H1 (cell line): ENCODE data around the gene PPFIA2. TPM values are rescaled to one million over a fixed set of nuclear protein-coding genes. Genes with fewer than 3 reads are reported as not detected.

Source experiments
- CTCF ChIA-PET: fragments of 300-600 bp; sonication (Branson Sonifier 250); formaldehyde crosslinking; loops from one replicate; lab custom pipeline; 2021; ENCODE audit not compliant: partially characterized antibody; lab: Charles Lee
- POLR2A ChIA-PET: fragments of 300-600 bp; sonication (Branson Sonifier 250); formaldehyde crosslinking; loops from one replicate; lab custom pipeline; 2021; ENCODE audit warnings: inconsistent platforms; ENCODE audit not compliant: partially characterized antibody; lab: Charles Lee
- DNase-seq, 2 experiments: peaks; one replicate each; pipeline versions ENCODE4 v3.0.0 to v3.0.0-alpha.2; 2010 to 2022; ENCODE audit warnings: low spot score in 2 of 2, low read depth in 1 of 2, mixed read lengths in 1 of 2
- FAIRE-seq: peaks from 2 replicates; lab custom pipeline; 2011; peaks lifted over from hg19 to GRCh38; lab: Jason Lieb, UNC
- H2AFZ ChIP-seq: 2 replicates; pipeline ENCODE4 v1.8.1; 2012; ENCODE audit warnings: low read length, inconsistent platforms
- H2AK5ac ChIP-seq: 2 replicates; pipeline ENCODE4 v1.6.1; 2013; ENCODE audit warnings: low read depth, low read length
- H2BK120ac ChIP-seq: replicated peaks from 2 replicates; pipeline ENCODE3; 2013; ENCODE audit warnings: low read depth, low read length, inconsistent platforms
- H2BK12ac ChIP-seq: 2 replicates; pipeline ENCODE4 v1.6.1; 2013; ENCODE audit warnings: low read depth, low read length
- H2BK15ac ChIP-seq: 2 replicates; pipeline ENCODE4 v1.6.1; 2013; ENCODE audit warnings: low read length
- H2BK20ac ChIP-seq: 2 replicates; pipeline ENCODE4 v1.6.1; 2013; ENCODE audit warnings: low read length
- H2BK5ac ChIP-seq: 2 replicates; pipeline ENCODE4 v1.6.1; 2013; ENCODE audit warnings: low read depth, low read length
- H3K14ac ChIP-seq: 2 replicates; pipeline ENCODE4 v1.6.1; 2013; ENCODE audit warnings: inconsistent platforms; ENCODE audit not compliant: insufficient read length
- H3K18ac ChIP-seq: 2 replicates; pipeline ENCODE4 v1.6.1; 2013; ENCODE audit warnings: low read length; ENCODE audit errors: extremely low read depth
- H3K23ac ChIP-seq: 2 replicates; pipeline ENCODE4 v1.6.1; 2013; ENCODE audit warnings: inconsistent platforms; ENCODE audit not compliant: insufficient read length
- H3K23me2 ChIP-seq: 2 replicates; pipeline ENCODE4 v1.6.1; 2013; ENCODE audit warnings: low read depth, low read length
- H3K27ac ChIP-seq: 2 replicates; pipeline ENCODE4 v1.6.1; 2011; ENCODE audit warnings: low read depth, low read length, inconsistent platforms
- H3K27me3 ChIP-seq, 4 experiments: replicated peaks in 1 of 4; 1 replicate in 1 of 4; 2 replicates in 3 of 4; pipeline versions ENCODE4 v1.6.1 to v1.8.1; 2011 to 2013; ENCODE audit warnings: low read length in 3 of 4, mild to moderate bottlenecking in 3 of 4, inconsistent platforms in 2 of 4, mixed read lengths in 2 of 4, moderate library complexity in 1 of 4; ENCODE audit not compliant: control insufficient read depth in 3 of 4, insufficient read depth in 3 of 4; ENCODE audit errors: extremely low read depth in 1 of 4
- H3K36me3 ChIP-seq, 4 experiments: 2 replicates each; pipeline versions ENCODE4 v1.6.1 to v1.8.1; 2011 to 2013; ENCODE audit warnings: mild to moderate bottlenecking in 4 of 4, low read length in 3 of 4, moderate library complexity in 2 of 4, control low read depth in 1 of 4, inconsistent platforms in 1 of 4; ENCODE audit not compliant: insufficient read depth in 4 of 4, control insufficient read depth in 2 of 4
- H3K4ac ChIP-seq: replicated peaks from 2 replicates; pipeline ENCODE3; 2013; ENCODE audit warnings: low read length, low read depth, mixed read lengths, inconsistent platforms; ENCODE audit not compliant: insufficient read length
- H3K4me1 ChIP-seq, 4 experiments: replicated peaks in 1 of 4; 1 replicate in 1 of 4; 2 replicates in 3 of 4; pipeline versions ENCODE4 v1.6.1 to v1.8.1; 2011 to 2013; ENCODE audit warnings: low read length in 3 of 4, inconsistent platforms in 2 of 4, mixed read lengths in 1 of 4; ENCODE audit not compliant: insufficient read depth in 4 of 4, control insufficient read depth in 3 of 4
- H3K4me2 ChIP-seq, 2 experiments: 2 replicates each; pipeline versions ENCODE4 v1.6.1 to v1.8.1; 2011 to 2013; ENCODE audit warnings: low read depth in 2 of 2, low read length in 2 of 2, control low read depth in 1 of 2, inconsistent platforms in 1 of 2, mild to moderate bottlenecking in 1 of 2; ENCODE audit not compliant: insufficient read depth in 1 of 2
- H3K4me3 ChIP-seq, 4 experiments: fragments of 200-600, 300-600 bp in 1 of 4; sonication (generic), shearing (Covaris generic), sonication (Bioruptor Twin) in 1 of 4; 2 replicates each; pipeline versions ENCODE4 v1.5.1 to v1.8.1; 2011 to 2016; ENCODE audit warnings: low read length in 4 of 4, low read depth in 3 of 4, control low read depth in 2 of 4, inconsistent platforms in 2 of 4, mild to moderate bottlenecking in 2 of 4, mixed read lengths in 1 of 4, moderate library complexity in 1 of 4; ENCODE audit not compliant: insufficient read depth in 2 of 4; ENCODE audit errors: extremely low read depth in 1 of 4
- H3K56ac ChIP-seq: replicated peaks from 2 replicates; pipeline ENCODE3; 2013; ENCODE audit warnings: low read depth, mild to moderate bottlenecking, mixed read lengths, low read length, inconsistent platforms; ENCODE audit not compliant: insufficient read length
- H3K79me1 ChIP-seq: 2 replicates; pipeline ENCODE4 v1.6.1; 2013; ENCODE audit warnings: low read depth, low read length, control low read depth
- H3K79me2 ChIP-seq, 2 experiments: 2 replicates each; pipeline versions ENCODE4 v1.6.1 to v1.8.1; 2012 to 2013; ENCODE audit warnings: low read length in 2 of 2, mild to moderate bottlenecking in 2 of 2, inconsistent platforms in 1 of 2; ENCODE audit not compliant: insufficient read depth in 2 of 2, control insufficient read depth in 1 of 2
- H3K9ac ChIP-seq, 4 experiments: replicated peaks in 1 of 4; 1 replicate in 1 of 4; 2 replicates in 3 of 4; pipeline versions ENCODE4 v1.6.1 to v1.8.1; 2011 to 2013; ENCODE audit warnings: low read depth in 3 of 4, low read length in 3 of 4, control low read depth in 2 of 4, mild to moderate bottlenecking in 2 of 4, moderate library complexity in 2 of 4, inconsistent platforms in 1 of 4; ENCODE audit errors: extremely low read depth in 1 of 4
- H3K9me3 ChIP-seq, 2 experiments: 2 replicates each; pipeline versions ENCODE4 v1.6.1 to v1.8.1; 2012 to 2013; ENCODE audit warnings: mild to moderate bottlenecking in 2 of 2, moderate library complexity in 2 of 2, control low read depth in 1 of 2, inconsistent platforms in 1 of 2, low read depth in 1 of 2, low read length in 1 of 2, mixed read lengths in 1 of 2; ENCODE audit not compliant: insufficient read depth in 2 of 2
- H4K20me1 ChIP-seq, 2 experiments: replicated peaks in 1 of 2; 2 replicates each; pipeline versions ENCODE3 to v1.8.1; 2011 to 2013; ENCODE audit warnings: inconsistent platforms in 2 of 2, low read length in 2 of 2, mild to moderate bottlenecking in 1 of 2; ENCODE audit not compliant: insufficient read depth in 2 of 2, control insufficient read depth in 1 of 2
- H4K5ac ChIP-seq: 2 replicates; pipeline ENCODE4 v1.6.1; 2013; ENCODE audit warnings: low read length, low read depth, mixed read lengths, inconsistent platforms; ENCODE audit not compliant: insufficient read length
- H4K8ac ChIP-seq: 2 replicates; pipeline ENCODE4 v1.8.0; 2013; ENCODE audit warnings: mild to moderate bottlenecking, moderate library complexity, low read length, inconsistent platforms; ENCODE audit not compliant: insufficient read depth; ENCODE audit errors: extremely low read depth
- H4K91ac ChIP-seq: replicated peaks from 2 replicates; pipeline ENCODE3; 2013; ENCODE audit warnings: low read length, mixed read lengths, inconsistent platforms; ENCODE audit not compliant: insufficient read length
- CEBPB ChIP-seq: IDR thresholded peaks from 2 replicates; pipeline ENCODE4 v1.6.1; 2012; ENCODE audit warnings: low read depth, low read length
- CREB1 ChIP-seq: IDR thresholded peaks from 2 replicates; pipeline ENCODE4 v1.6.1; 2012; ENCODE audit warnings: inconsistent platforms
- EGR1 ChIP-seq: IDR thresholded peaks from 2 replicates; pipeline ENCODE4 v1.6.1; 2011; ENCODE audit warnings: low read depth, low read length, borderline replicate concordance
- EZH2 ChIP-seq: fragments of 200-600 bp; sonication (generic); IDR thresholded peaks from 2 replicates; pipeline ENCODE4 v1.7.1; 2012; ENCODE audit warnings: low read depth, mild to moderate bottlenecking, moderate library complexity, low read length, inconsistent platforms; ENCODE audit not compliant: severe bottlenecking
- MAFK ChIP-seq: IDR thresholded peaks from 2 replicates; pipeline ENCODE4 v1.6.1; 2012; ENCODE audit warnings: low read depth, mild to moderate bottlenecking, improper control_type of control experiment, low read length
- NRF1 ChIP-seq: IDR thresholded peaks from 2 replicates; pipeline ENCODE4 v1.6.1; 2011; ENCODE audit warnings: mild to moderate bottlenecking, low read depth, low read length, improper control_type of control experiment
- RBBP5 ChIP-seq: IDR thresholded peaks from 2 replicates; pipeline ENCODE4 v1.7.1; 2012; ENCODE audit warnings: low read depth, mild to moderate bottlenecking, inconsistent platforms, low read length, moderate library complexity, borderline replicate concordance
- RFX5 ChIP-seq: IDR thresholded peaks from 2 replicates; pipeline ENCODE4 v1.6.1; 2011; ENCODE audit warnings: low read depth, low read length, improper control_type of control experiment, borderline replicate concordance
- SIN3A ChIP-seq, 2 experiments: IDR thresholded peaks in 1 of 2; conservative IDR thresholded peaks in 1 of 2; 2 replicates each; pipeline ENCODE4 v1.6.1; 2011 to 2012; ENCODE audit warnings: low read length in 2 of 2, improper control_type of control experiment in 1 of 2, low read depth in 1 of 2, mild to moderate bottlenecking in 1 of 2
- SIRT6 ChIP-seq: IDR thresholded peaks from one replicate; pipeline ENCODE4 v1.7.1; 2012; ENCODE audit warnings: low read length, inconsistent platforms
- SIX5 ChIP-seq: IDR thresholded peaks from 2 replicates; pipeline ENCODE4 v1.6.1; 2011; ENCODE audit warnings: mild to moderate bottlenecking, low read depth, low read length
- TAF1 ChIP-seq: IDR thresholded peaks from 2 replicates; pipeline ENCODE4 v1.6.1; 2011; ENCODE audit warnings: mild to moderate bottlenecking, low read depth, low read length
- TBP ChIP-seq: IDR thresholded peaks from 2 replicates; pipeline ENCODE4 v1.6.1; 2011; ENCODE audit warnings: low read depth, low read length, improper control_type of control experiment
- TEAD4 ChIP-seq: IDR thresholded peaks from 2 replicates; pipeline ENCODE4 v1.6.1; 2012; ENCODE audit warnings: low read depth, low read length, inconsistent platforms, mixed read lengths
- ZNF274 ChIP-seq: IDR thresholded peaks from 2 replicates; pipeline ENCODE4 v1.7.0; 2012; ENCODE audit warnings: low read length, borderline replicate concordance; ENCODE audit errors: extremely low read depth
- WGBS, 2 experiments: shearing (Covaris generic) in 1 of 2; methylation state at CpG; one replicate each; pipeline versions ENCODE4 v1.1.6 to v1.1.7; 2013 to 2015; ENCODE audit warnings: low lambda C conversion rate in 2 of 2, mixed read lengths in 2 of 2, inconsistent platforms in 1 of 2, low coverage in 1 of 2, missing lambda C conversion rate in 1 of 2; ENCODE audit not compliant: insufficient replicate concordance in 2 of 2, insufficient coverage in 1 of 2, insufficient read length in 1 of 2; ENCODE audit errors: extremely low coverage in 1 of 2, missing lambda C conversion rate in 1 of 2; 5-methylcytosine and 5-hydroxymethylcytosine counted together
- polyA plus RNA-seq, 7 experiments: library from polyadenylated mRNA; depleted of rRNA in 3 of 7; stranded (reverse) in 5 of 7; unstranded in 2 of 7; fragments of >200 nt in 5 of 7; fragments of 200-250 nt in 2 of 7; gene quantifications; 1 replicate in 5 of 7; 2 replicates in 1 of 7; 4 replicates in 1 of 7; pipeline versions ENCODE4 v1.2.1 to v1.2.3, GENCODE V29; 2011 to 2013; ENCODE audit warnings: missing spikeins in 2 of 7, mixed read lengths in 2 of 7
- total RNA-seq: library from RNA; stranded (reverse); fragmentation: NEBNext Ultra II Directional; extraction: Animal tissue kit (Norgen Biotek cat#: 25700); gene quantifications from 2 replicates; pipeline ENCODE4 v1.2.1, GENCODE V29; 2021
- TF ChIP-seq, protein P1 (sequence below): IDR thresholded peaks from 2 replicates; pipeline ENCODE4 v1.6.1; 2012; ENCODE audit warnings: inconsistent platforms

The PPFIA2 gene
- total and polyA plus RNA-seq, 2 of the 8 experiments (the other 6 are each of a cell fraction or from before 2014, with no cell fraction given) = 1.2 to 1.8 TPM

DNA sequence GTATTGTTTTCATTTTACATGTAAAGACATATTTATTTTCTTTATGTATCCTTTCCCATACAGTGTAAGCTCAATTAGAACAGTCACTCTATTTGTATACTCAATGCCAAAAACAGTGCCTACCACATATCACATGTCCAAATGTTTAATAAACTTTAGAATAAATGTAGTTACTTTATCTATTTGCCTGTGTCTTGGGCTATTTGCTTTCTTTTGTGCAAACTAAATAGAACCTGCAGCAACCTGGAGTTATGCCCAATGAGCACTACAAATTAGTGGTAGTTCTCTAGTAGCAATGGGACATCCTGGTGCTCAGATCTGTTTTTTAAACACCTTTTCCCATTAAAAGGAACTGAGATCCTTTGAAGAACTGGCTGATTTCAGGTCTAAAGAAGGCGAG lies 186.7 kb downstream of the PPFIA2 start:
- no peak overlapping the region for H3K27ac ChIP-seq
- TF ChIP-seq EGR1 = no peak
- TF ChIP-seq CREB1 = no peak
- TF ChIP-seq RFX5 = no peak
- TF ChIP-seq TBP = no peak
- TF ChIP-seq TEAD4 = no peak
- TF ChIP-seq EZH2 = no peak
- no peak for TF ChIP-seq SIN3A (conservative IDR thresholded peaks at IDR 0.05 in 1 of 2, IDR thresholded peaks at IDR 0.05 in 1 of 2; ENCODE audit: low read depth in 1 of 2, low read length in 2 of 2)
- no peak for TF ChIP-seq CEBPB
- TF ChIP-seq TAF1 = no peak
- no peak for TF ChIP-seq NRF1
- TF ChIP-seq ZNF274 = no peak
- no peak for TF ChIP-seq SIX5
- no peak for TF ChIP-seq SIRT6
- TF ChIP-seq RBBP5 = no peak
- no peak for TF ChIP-seq MAFK
- TF ChIP-seq, protein P1, sequence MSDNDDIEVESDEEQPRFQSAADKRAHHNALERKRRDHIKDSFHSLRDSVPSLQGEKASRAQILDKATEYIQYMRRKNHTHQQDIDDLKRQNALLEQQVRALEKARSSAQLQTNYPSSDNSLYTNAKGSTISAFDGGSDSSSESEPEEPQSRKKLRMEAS = no peak
- TF ChIP-seq, all 59 proteins: peak for 0
- no peak for DNase-seq
- H2BK120ac ChIP-seq = no peak overlapping the region
- no peak overlapping the region for H3K56ac ChIP-seq
- H3K23ac ChIP-seq = no peak overlapping the region
- no peak overlapping the region for H2BK15ac ChIP-seq
- H3K4ac ChIP-seq = no peak overlapping the region
- no peaks in the 10 kb centered on the region for H4K20me1 ChIP-seq
- no peak overlapping the region for H3K14ac ChIP-seq
- H3K4me3 ChIP-seq = no peak overlapping the region
- no peaks in the 10 kb centered on the region for H3K23me2 ChIP-seq
- H3K4me2 ChIP-seq = no peak overlapping the region
- no peak overlapping the region for H2BK12ac ChIP-seq
- H2AFZ ChIP-seq = no peak overlapping the region
- no peaks in the 10 kb centered on the region for H3K79me1 ChIP-seq
- no peaks in the 10 kb centered on the region for H3K79me2 ChIP-seq
- H3K9ac ChIP-seq = no peak overlapping the region
- no peak overlapping the region for H4K5ac ChIP-seq
- no peaks in the 10 kb centered on the region for H3K9me3 ChIP-seq
- 78% methylated on average over 1 of the region's 1 CpG; no CpG with 5 or more reads in 1 of the 2 experiments for WGBS, 2 experiments
- no peaks in the 10 kb centered on the region for H3K36me3 ChIP-seq
- H2BK5ac ChIP-seq = no peak overlapping the region
- H3K18ac ChIP-seq = no peak overlapping the region
- H4K8ac ChIP-seq = no peak overlapping the region
- no peaks in the 10 kb centered on the region for H3K4me1 ChIP-seq
- H3K27me3 ChIP-seq = no peaks in the 10 kb centered on the region
- ChIA-PET CTCF (interaction anchor here (0.6 to 1.1 kb wide), 3 partner anchors 11 to 911 kb away, joined by 3 to 4 read pairs (median 3); no protein-coding TSS in a partner anchor), POLR2A (no interaction called here)
- no peak overlapping the region for H2BK20ac ChIP-seq
- no peak for FAIRE-seq
- H4K91ac ChIP-seq = no peak overlapping the region
- no peak overlapping the region for H2AK5ac ChIP-seq
